ENCODE measurements around the gene TYMP.
A peak's percentile ranks its signal among the peaks of the same experiment; 100 is the strongest.
"Not testable (repeated sequence)": the region's sequence is repeated elsewhere in the genome, so short reads cannot be mapped to it uniquely, and the experiment has no call there.

Gene TYMP

GRCh38 chr22:50562523-50563412, 33.0 kb upstream of the TYMP start, which contains the start of gene SYCE3:
TSS of gene SYCE3 (minus strand) at chr22:50562919. CDS start at chr22:50556405, 6,514 bp downstream.
- DNase-seq = peak; percentile 99

- DNase-seq = no peak
These were observed 31.9 kb upstream of the TYMP start for GRCh38 chr22:50561401-50562358.

GRCh38 chr22:50560034-50560433, 30.2 kb upstream of the TYMP start:
- no peak for DNase-seq

GRCh38 chr22:50556703-50557102, 26.9 kb upstream of the TYMP start:
- no peak for DNase-seq

- DNase-seq = no peak
These were observed 23.5 kb upstream of the TYMP start for GRCh38 chr22:50553310-50553709.

GRCh38 chr22:50551160-50551752, 21.4 kb upstream of the TYMP start:
- DNase-seq = no peak

- DNase-seq = no peak
These were observed 20.6 kb upstream of the TYMP start for GRCh38 chr22:50550395-50550794.

- no peak for DNase-seq
These were observed 19.3 kb upstream of the TYMP start for GRCh38 chr22:50548921-50549790.

GRCh38 chr22:50548040-50548920, 18.5 kb upstream of the TYMP start:
- peak; percentile 59 for DNase-seq

GRCh38 chr22:50547263-50547985, 17.6 kb upstream of the TYMP start:
- no peak for DNase-seq

- no peak for DNase-seq
These were observed 16.8 kb upstream of the TYMP start for GRCh38 chr22:50546326-50547262.

GRCh38 chr22:50545522-50546325, 15.9 kb upstream of the TYMP start, which contains the start of gene KLHDC7B:
TSS of gene KLHDC7B (plus strand) at chr22:50545899. CDS start at chr22:50546244, 345 bp downstream.
- no peak for DNase-seq

GRCh38 chr22:50544746-50545253, 15.0 kb upstream of the TYMP start:
- DNase-seq = peak; percentile 57

- DNase-seq = peak; percentile 83
These were observed 14.4 kb upstream of the TYMP start for GRCh38 chr22:50544078-50544745.

GRCh38 chr22:50542416-50542927, 12.7 kb upstream of the TYMP start:
- no peak for DNase-seq

- not testable (repeated sequence) for DNase-seq
These were observed 11.8 kb upstream of the TYMP start for GRCh38 chr22:50541667-50542026.

GRCh38 chr22:50540381-50540780, 10.6 kb upstream of the TYMP start:
- no peak for DNase-seq
